MG63 (cell line): ENCODE results near the gene RNF213. TPM values are rescaled to one million over a fixed set of nuclear protein-coding genes. Genes with fewer than 3 reads are reported as not detected.

Source experiments
- DNase-seq: peaks from one replicate; pipeline ENCODE4 v3.0.0-alpha.2; 2020
- H3K27me3 ChIP-seq: fragments of 250-450 bp; sonication (Bioruptor Pico); 2 replicates; pipeline ENCODE4 v1.5.1; 2020; ENCODE audit warnings: mild to moderate bottlenecking, moderate library complexity
- H3K36me3 ChIP-seq: fragments of 250-450 bp; sonication (Bioruptor Pico); 2 replicates; pipeline ENCODE4 v1.5.1; 2020; ENCODE audit warnings: mild to moderate bottlenecking, moderate library complexity
- H3K4me3 ChIP-seq: fragments of 250-450 bp; sonication (Bioruptor Pico); 2 replicates; pipeline ENCODE4 v1.5.1; 2020; ENCODE audit warnings: mild to moderate bottlenecking, moderate library complexity
- H3K9me3 ChIP-seq: fragments of 250-450 bp; sonication (Bioruptor Pico); 2 replicates; pipeline ENCODE4 v1.5.1; 2020; ENCODE audit warnings: mild to moderate bottlenecking, moderate library complexity
- total RNA-seq: library from RNA; depleted of rRNA; stranded (reverse); fragments of >200 nt; shearing (Covaris generic); gene quantifications from 2 replicates; pipeline ENCODE4 v1.2.3, GENCODE V29; 2014; ENCODE audit warnings: low replicate concordance

Gene RNF213
- total RNA-seq, 1 experiment from 2014 or later: 22.5 TPM

- no peaks in the 10 kb centered on the region for H3K36me3 ChIP-seq
- no peak overlapping the region for H3K4me3 ChIP-seq
- H3K9me3 ChIP-seq: no peaks in the 10 kb centered on the region
- no peaks in the 10 kb centered on the region for H3K27me3 ChIP-seq
- DNase-seq: no peak
These were observed 176.9 kb downstream of the RNF213 start for GRCh38 chr17:80437532-80437931.

- no peaks in the 10 kb centered on the region for H3K27me3 ChIP-seq
- no peak for DNase-seq
- H3K4me3 ChIP-seq: no peak overlapping the region
- H3K9me3 ChIP-seq: no peaks in the 10 kb centered on the region
- H3K36me3 ChIP-seq: no peaks in the 10 kb centered on the region
These were observed 178.2 kb downstream of the RNF213 start for GRCh38 chr17:80438806-80439205.

GRCh38 chr17:80439499-80439898 lies 178.8 kb downstream of the RNF213 start:
- Histone ChIP-seq H3K36me3 (no peaks in the 10 kb centered on the region), H3K4me3 (no peak overlapping the region), H3K9me3 (no peaks in the 10 kb centered on the region), H3K27me3 (no peaks in the 10 kb centered on the region)
- no peak for DNase-seq

GRCh38 chr17:80441133-80441578 lies 180.5 kb downstream of the RNF213 start:
- no peaks in the 10 kb centered on the region for H3K27me3 ChIP-seq
- H3K9me3 ChIP-seq: no peaks in the 10 kb centered on the region
- DNase-seq: peak; percentile 38
- H3K36me3 ChIP-seq: no peaks in the 10 kb centered on the region
- H3K4me3 ChIP-seq: no peak overlapping the region

- no peaks in the 10 kb centered on the region for H3K27me3 ChIP-seq
- no peaks in the 10 kb centered on the region for H3K9me3 ChIP-seq
- DNase-seq: no peak
- H3K4me3 ChIP-seq: no peak overlapping the region
- no peaks in the 10 kb centered on the region for H3K36me3 ChIP-seq
These were observed 181.1 kb downstream of the RNF213 start for GRCh38 chr17:80441598-80442322.

GRCh38 chr17:80442323-80442659 lies 181.6 kb downstream of the RNF213 start:
- Histone ChIP-seq H3K4me3 (no peak overlapping the region), H3K36me3 (no peaks in the 10 kb centered on the region), H3K27me3 (no peaks in the 10 kb centered on the region), H3K9me3 (no peaks in the 10 kb centered on the region)
- DNase-seq: no peak

GRCh38 chr17:80442764-80443163 lies 182.1 kb downstream of the RNF213 start:
- Histone ChIP-seq H3K4me3 (no peak overlapping the region), H3K27me3 (no peaks in the 10 kb centered on the region)
- DNase-seq: no peak

GRCh38 chr17:80443498-80443897 lies 182.8 kb downstream of the RNF213 start:
- no peaks in the 10 kb centered on the region for H3K27me3 ChIP-seq

More at GRCh38 chr17:80442764-80443163, 182.1 kb downstream of the RNF213 start:
- H3K9me3 ChIP-seq: no peaks in the 10 kb centered on the region
- H3K36me3 ChIP-seq: no peaks in the 10 kb centered on the region

GRCh38 chr17:80443916-80444643 lies 183.4 kb downstream of the RNF213 start:
- Histone ChIP-seq H3K36me3 (no peaks in the 10 kb centered on the region), H3K9me3 (no peaks in the 10 kb centered on the region), H3K4me3 (no peak overlapping the region), H3K27me3 (no peaks in the 10 kb centered on the region)
- DNase-seq: no peak

More at GRCh38 chr17:80443498-80443897, 182.8 kb downstream of the RNF213 start:
- no peak for DNase-seq
- no peaks in the 10 kb centered on the region for H3K36me3 ChIP-seq
- H3K9me3 ChIP-seq: no peaks in the 10 kb centered on the region
- H3K4me3 ChIP-seq: no peak overlapping the region

- Histone ChIP-seq H3K36me3 (no peaks in the 10 kb centered on the region), H3K27me3 (no peaks in the 10 kb centered on the region)
These were observed 184.0 kb downstream of the RNF213 start for GRCh38 chr17:80444644-80444979.

GRCh38 chr17:80445007-80445725 lies 184.5 kb downstream of the RNF213 start:
- Histone ChIP-seq H3K36me3 (no peaks in the 10 kb centered on the region), H3K9me3 (no peaks in the 10 kb centered on the region), H3K4me3 (no peak overlapping the region), H3K27me3 (no peaks in the 10 kb centered on the region)
- no peak for DNase-seq

More at GRCh38 chr17:80444644-80444979, 184.0 kb downstream of the RNF213 start:
- no peak overlapping the region for H3K4me3 ChIP-seq
- H3K9me3 ChIP-seq: no peaks in the 10 kb centered on the region
- DNase-seq: no peak

- DNase-seq: no peak
These were observed 185.1 kb downstream of the RNF213 start for GRCh38 chr17:80445726-80446110.

GRCh38 chr17:80446645-80447405 lies 186.2 kb downstream of the RNF213 start:
- no peaks in the 10 kb centered on the region for H3K36me3 ChIP-seq
- H3K27me3 ChIP-seq: no peaks in the 10 kb centered on the region
- peak; percentile 68 for DNase-seq
- H3K4me3 ChIP-seq: no peak overlapping the region
- H3K9me3 ChIP-seq: no peaks in the 10 kb centered on the region

More at GRCh38 chr17:80445726-80446110, 185.1 kb downstream of the RNF213 start:
- no peak overlapping the region for H3K4me3 ChIP-seq
- H3K27me3 ChIP-seq: no peaks in the 10 kb centered on the region
- H3K36me3 ChIP-seq: no peaks in the 10 kb centered on the region
- no peaks in the 10 kb centered on the region for H3K9me3 ChIP-seq

- no peak overlapping the region for H3K4me3 ChIP-seq
- DNase-seq: no peak
- H3K27me3 ChIP-seq: no peaks in the 10 kb centered on the region
- H3K9me3 ChIP-seq: no peaks in the 10 kb centered on the region
- H3K36me3 ChIP-seq: no peaks in the 10 kb centered on the region
These were observed 187.1 kb downstream of the RNF213 start for GRCh38 chr17:80447790-80448189.
